Putamen (tissue), 1 donor: Measurements from ENCODE around the gene DYDC1.
"Not testable (repeated sequence)": the region's sequence is repeated elsewhere in the genome, so short reads cannot be mapped to it uniquely, and the experiment has no call there.

Experiments used
- DNase-seq: peaks from one replicate; pipeline ENCODE4 v3.0.0-alpha.2; 2016; ENCODE audit warnings: low spot score

Gene DYDC1

GRCh38 chr10:80344276-80344675, 12.3 kb downstream of the DYDC1 start:
- no peak for DNase-seq

GRCh38 chr10:80333983-80334382, 22.6 kb downstream of the DYDC1 start:
- DNase-seq = no peak

GRCh38 chr10:80324891-80325364, 31.6 kb downstream of the DYDC1 start:
- no peak for DNase-seq

- no peak for DNase-seq
These were observed 32.5 kb downstream of the DYDC1 start for GRCh38 chr10:80324086-80324485.

- DNase-seq = no peak
These were observed 33.2 kb downstream of the DYDC1 start for GRCh38 chr10:80323311-80323710.

- DNase-seq = no peak
These were observed 33.8 kb downstream of the DYDC1 start for GRCh38 chr10:80322711-80323110.

- DNase-seq = no peak
These were observed 34.4 kb downstream of the DYDC1 start for GRCh38 chr10:80322158-80322557.

GRCh38 chr10:80321183-80321582, 35.4 kb downstream of the DYDC1 start:
- no peak for DNase-seq

- DNase-seq = no peak
These were observed 36.2 kb downstream of the DYDC1 start for GRCh38 chr10:80320377-80320776.

- DNase-seq = no peak
These were observed 36.7 kb downstream of the DYDC1 start for GRCh38 chr10:80319725-80320290.

GRCh38 chr10:80319318-80319717, 37.2 kb downstream of the DYDC1 start:
- DNase-seq = no peak

- DNase-seq = no peak
These were observed 37.8 kb downstream of the DYDC1 start for GRCh38 chr10:80318742-80319141.

GRCh38 chr10:80315391-80315790, 41.2 kb downstream of the DYDC1 start:
- no peak for DNase-seq

- no peak for DNase-seq
These were observed 43.0 kb downstream of the DYDC1 start for GRCh38 chr10:80313523-80313922.

GRCh38 chr10:80305989-80306388, 50.6 kb downstream of the DYDC1 start:
- DNase-seq = not testable (repeated sequence)

- DNase-seq = no peak
These were observed 59.6 kb downstream of the DYDC1 start for GRCh38 chr10:80296942-80297341.

- DNase-seq = no peak
These were observed 63.8 kb downstream of the DYDC1 start for GRCh38 chr10:80292607-80293239.

GRCh38 chr10:80290474-80291220, 65.9 kb downstream of the DYDC1 start:
- no peak for DNase-seq

GRCh38 chr10:80289451-80290287, 66.9 kb downstream of the DYDC1 start, which contains the start of gene MAT1A:
Gene MAT1A, minus strand, starts transcription at chr10:80289658. Its CDS starts 235 bp downstream, at chr10:80289423.
- peak; percentile 8 for DNase-seq

GRCh38 chr10:80288849-80289248, 67.7 kb downstream of the DYDC1 start:
- no peak for DNase-seq
